H9 (cell line): ENCODE measurements around the gene FNIP2. TPM values are rescaled to one million over a fixed set of nuclear protein-coding genes. Genes with fewer than 3 reads are reported as not detected.

Experiments
- DNase-seq: peaks from one replicate; pipeline ENCODE4 v3.0.0-alpha.2; 2017
- H2AFZ ChIP-seq: one replicate; pipeline ENCODE4 v1.6.1; 2013; ENCODE audit warnings: mild to moderate bottlenecking, low read length, control low read depth, moderate library complexity
- H2AK5ac ChIP-seq: 2 replicates; pipeline ENCODE4 v1.6.1; 2013; ENCODE audit warnings: low read length, control low read depth, mixed read lengths; ENCODE audit not compliant: insufficient read length
- H2BK120ac ChIP-seq: one replicate; pipeline ENCODE4 v1.6.1; 2013; ENCODE audit warnings: low read depth, mild to moderate bottlenecking, low read length, control low read depth, inconsistent platforms; ENCODE audit not compliant: poor library complexity, severe bottlenecking
- H2BK12ac ChIP-seq: 2 replicates; pipeline ENCODE4 v1.6.1; 2013; ENCODE audit warnings: low read length, control low read depth, mixed read lengths, low read depth; ENCODE audit not compliant: insufficient read length
- H2BK15ac ChIP-seq: 2 replicates; pipeline ENCODE4 v1.6.1; 2013; ENCODE audit warnings: low read depth, low read length, control low read depth
- H2BK20ac ChIP-seq: one replicate; pipeline ENCODE4 v1.6.1; 2013; ENCODE audit warnings: low read depth, mild to moderate bottlenecking, low read length, control low read depth, inconsistent platforms; ENCODE audit not compliant: poor library complexity, severe bottlenecking
- H2BK5ac ChIP-seq: 2 replicates; pipeline ENCODE4 v1.6.1; 2013; ENCODE audit warnings: low read length, control low read depth, mixed read lengths; ENCODE audit not compliant: insufficient read length
- H3K14ac ChIP-seq: 2 replicates; pipeline ENCODE4 v1.6.1; 2013; ENCODE audit warnings: low read length, control low read depth; ENCODE audit not compliant: insufficient read depth
- H3K18ac ChIP-seq: 2 replicates; pipeline ENCODE4 v1.6.1; 2013; ENCODE audit warnings: low read depth, mild to moderate bottlenecking, mixed read lengths, low read length, control low read depth; ENCODE audit not compliant: insufficient read length
- H3K23ac ChIP-seq: 2 replicates; pipeline ENCODE4 v1.6.1; 2013; ENCODE audit warnings: low read length, control low read depth, mixed read lengths, low read depth; ENCODE audit not compliant: insufficient read length
- H3K23me2 ChIP-seq: 2 replicates; pipeline ENCODE4 v1.6.1; 2013; ENCODE audit warnings: low read depth, mild to moderate bottlenecking, mixed read lengths, low read length, control low read depth; ENCODE audit not compliant: insufficient read length, poor library complexity, severe bottlenecking
- H3K27ac ChIP-seq: 2 replicates; pipeline ENCODE4 v1.5.1; 2013; ENCODE audit warnings: low read length, control low read depth, mixed read lengths, low read depth; ENCODE audit not compliant: insufficient read length
- H3K27me3 ChIP-seq: 2 replicates; pipeline ENCODE4 v1.6.1; 2013; ENCODE audit warnings: low read length, control low read depth, inconsistent platforms; ENCODE audit not compliant: insufficient read depth
- H3K4ac ChIP-seq: 2 replicates; pipeline ENCODE4 v1.6.1; 2013; ENCODE audit warnings: low read depth, mild to moderate bottlenecking, control low read depth, inconsistent platforms, low read length, moderate library complexity
- H3K4me1 ChIP-seq: 2 replicates; pipeline ENCODE4 v1.6.1; 2013; ENCODE audit warnings: low read length, control low read depth, inconsistent platforms; ENCODE audit not compliant: insufficient read depth
- H3K4me2 ChIP-seq: 2 replicates; pipeline ENCODE4 v1.6.1; 2013; ENCODE audit warnings: low read length, control low read depth, mixed read lengths; ENCODE audit not compliant: insufficient read length, insufficient read depth
- H3K56ac ChIP-seq: 2 replicates; pipeline ENCODE4 v1.6.1; 2013; ENCODE audit warnings: low read depth, mild to moderate bottlenecking, mixed read lengths, low read length, control low read depth; ENCODE audit not compliant: insufficient read length
- H3K79me1 ChIP-seq: 2 replicates; pipeline ENCODE4 v1.6.1; 2013; ENCODE audit warnings: low read depth, mild to moderate bottlenecking, moderate library complexity, low read length, control low read depth, inconsistent platforms; ENCODE audit not compliant: insufficient read depth, poor library complexity, severe bottlenecking
- H3K79me2 ChIP-seq: 2 replicates; pipeline ENCODE4 v1.6.1; 2013; ENCODE audit warnings: low read length, control low read depth, inconsistent platforms; ENCODE audit not compliant: insufficient read depth
- H3K9ac ChIP-seq: 2 replicates; pipeline ENCODE4 v1.6.1; 2013; ENCODE audit warnings: low read length, control low read depth, mixed read lengths; ENCODE audit not compliant: insufficient read length; ENCODE audit errors: extremely low read depth
- H3K9me3 ChIP-seq: one replicate; pipeline ENCODE4 v1.6.1; 2013; ENCODE audit warnings: low read depth, low read length, inconsistent platforms; ENCODE audit not compliant: control insufficient read depth
- H3T11ph ChIP-seq: one replicate; pipeline ENCODE4 v1.6.1; 2013; ENCODE audit warnings: mild to moderate bottlenecking, low read length, control low read depth, inconsistent platforms
- H4K20me1 ChIP-seq: one replicate; pipeline ENCODE4 v1.6.1; 2013; ENCODE audit not compliant: control insufficient read depth, insufficient read length, insufficient read depth
- H4K5ac ChIP-seq: 2 replicates; pipeline ENCODE4 v1.6.1; 2013; ENCODE audit warnings: low read depth, mild to moderate bottlenecking, mixed read lengths, low read length, control low read depth; ENCODE audit not compliant: insufficient read length
- H4K8ac ChIP-seq: replicated peaks from 2 replicates; pipeline ENCODE4 v1.6.1; 2013; ENCODE audit warnings: low read length, control low read depth, mixed read lengths, low read depth; ENCODE audit not compliant: insufficient read length
- H4K91ac ChIP-seq: 2 replicates; pipeline ENCODE4 v1.6.1; 2013; ENCODE audit warnings: low read depth, mild to moderate bottlenecking, moderate library complexity, mixed read lengths, low read length, control low read depth; ENCODE audit not compliant: insufficient read length
- H3K27ac Mint-ChIP-seq, 3 experiments: 2 replicates in 2 of 3; 3 replicates in 1 of 3; pipeline ENCODE4 v1.8.0; 2020 to 2021; ENCODE audit warnings: mixed read lengths in 3 of 3, mild to moderate bottlenecking in 1 of 3, moderate library complexity in 1 of 3
- H3K27me3 Mint-ChIP-seq: 2 replicates; pipeline ENCODE4 v1.8.0; 2021; ENCODE audit warnings: low read depth, mild to moderate bottlenecking, moderate library complexity, mixed read lengths
- H3K36me3 Mint-ChIP-seq, 3 experiments: 2 replicates in 2 of 3; 3 replicates in 1 of 3; pipeline ENCODE4 v1.8.0; 2020 to 2021; ENCODE audit warnings: low read depth in 3 of 3, mixed read lengths in 3 of 3; ENCODE audit not compliant: insufficient read depth in 1 of 3
- H3K4me1 Mint-ChIP-seq, 2 experiments: 2 replicates each; pipeline ENCODE4 v1.8.0; 2020; ENCODE audit warnings: mixed read lengths in 2 of 2
- H3K4me3 Mint-ChIP-seq, 2 experiments: 2 replicates in 1 of 2; 3 replicates in 1 of 2; pipeline ENCODE4 v1.8.0; 2020 to 2021; ENCODE audit warnings: mild to moderate bottlenecking in 2 of 2, mixed read lengths in 2 of 2, moderate library complexity in 1 of 2
- H3K9me3 Mint-ChIP-seq, 2 experiments: 2 replicates in 1 of 2; 3 replicates in 1 of 2; pipeline ENCODE4 v1.8.0; 2020; ENCODE audit warnings: mild to moderate bottlenecking in 2 of 2, mixed read lengths in 2 of 2, moderate library complexity in 1 of 2
- CTCF ChIP-seq: fragments of 200-600 bp; sonication (generic); conservative IDR thresholded peaks from 3 replicates; pipeline ENCODE4 v1.8.0; 2021; ENCODE audit warnings: antibody characterized with exemption, mild to moderate bottlenecking
- total RNA-seq: library from RNA; stranded (reverse); gene quantifications from 2 replicates; pipeline ENCODE4 v1.2.1, GENCODE V29; 2021

Gene FNIP2
- total RNA-seq, 1 experiment from 2014 or later, result 9.6 TPM

- Histone ChIP-seq H2AFZ (no peak overlapping the region), H3K23ac (no peak overlapping the region), H3K79me2 (no peaks in the 10 kb centered on the region), H3K4me2 (no peak overlapping the region), H3K23me2 (no peaks in the 10 kb centered on the region), H4K8ac (no peak overlapping the region), H3K14ac (no peak overlapping the region), H4K91ac (no peak overlapping the region), H3K79me1 (no peaks in the 10 kb centered on the region), H3K56ac (no peak overlapping the region), H2AK5ac (no peak overlapping the region), H3K27me3 (no peaks in the 10 kb centered on the region), H2BK120ac (no peak overlapping the region), H3K9me3 (no peaks in the 10 kb centered on the region), H3K18ac (no peak overlapping the region), H3K9ac (no peak overlapping the region), H2BK20ac (no peak overlapping the region), H2BK12ac (no peak overlapping the region), H4K5ac (no peak overlapping the region), H4K20me1 (no peaks in the 10 kb centered on the region), H3T11ph (no peak overlapping the region), H3K4ac (no peak overlapping the region), H2BK15ac (no peak overlapping the region), H2BK5ac (no peak overlapping the region), H3K4me1 (peaks cover 3% of the 10 kb centered on the region; the same call in 1 of the 2 replicates), H3K27ac (no peak overlapping the region)
- Mint-ChIP-seq H3K4me3 (no peak overlapping the region), H3K36me3 (peaks cover 4 to 6% (median 4%) of the 10 kb centered on the region in 3 experiments; a peak in 3 of 7 replicates), H3K9me3 (peaks cover 8% of the 10 kb centered on the region in 2 experiments; a peak in 3 of 5 replicates), H3K27me3 (no peaks in the 10 kb centered on the region; the same call in 1 of the 2 replicates), H3K27ac (no peak overlapping the region), H3K4me1 (no peaks in the 10 kb centered on the region)
- no peak for DNase-seq
- TF ChIP-seq CTCF, result no peak
Observed at GRCh38 chr4:158930639-158930972, 161.8 kb downstream of the FNIP2 start.
